Uterus (tissue), 2 donors: Measurements from ENCODE around the gene WNT6.

Source experiments
- CTCF ChIP-seq, 4 experiments: fragments of 200-600 bp in 2 of 4; fragments of 450-650 bp in 2 of 4; sonication (generic) in 2 of 4; IDR thresholded peaks; one replicate each; pipeline ENCODE4 v1.5.1; 2016 to 2019; ENCODE audit warnings: antibody characterized with exemption in 4 of 4, mild to moderate bottlenecking in 2 of 4, moderate library complexity in 1 of 4
- POLR2A ChIP-seq, 2 donors: fragments of 450-650 bp; IDR thresholded peaks; one replicate each; pipeline ENCODE4 v1.6.1; 2016; ENCODE audit warnings: antibody characterized with exemption in 2 of 2, mild to moderate bottlenecking in 1 of 2, moderate library complexity in 1 of 2

GRCh38 chr2:218856167-218856895, 3.3 kb upstream of the WNT6 start:
- TF ChIP-seq CTCF (IDR thresholded peaks at IDR 0.05) (no peak), POLR2A (IDR thresholded peaks at IDR 0.05) (no peak)
